Measurements from ENCODE around the gene BLOC1S1. TPM values are rescaled to one million over a fixed set of nuclear protein-coding genes. Genes with fewer than 3 reads are reported as not detected.

Gene BLOC1S1
- total and polyA plus RNA-seq, 10 of the 15 experiments (the other 5 are each of a cell fraction or from before 2014, with no cell fraction given), result 126 to 285 (median 166) TPM

- ChIA-PET RAD21 (ENCODE audit: unreplicated experiment) (no interaction called here), POLR2A (no interaction called here), SMC1A (ENCODE audit: uncharacterized antibody, unreplicated experiment) (no interaction called here), CTCF (no interaction called here)
- Histone ChIP-seq H3K4me2 (ENCODE audit: control insufficient read depth, insufficient read depth) (no peak overlapping the region), H3K9me3 (replicated peaks; ENCODE audit: control insufficient read depth, insufficient read depth, low read length) (no peaks in the 10 kb centered on the region), H3K27me3 (replicated peaks in 1 of 2; ENCODE audit: control insufficient read depth in 2 of 2, insufficient read depth in 2 of 2, low read length in 1 of 2) (no peaks in the 10 kb centered on the region), H3K9ac (ENCODE audit: control insufficient read depth, insufficient read depth, low read length) (no peak overlapping the region), H4K20me1 (ENCODE audit: control insufficient read depth, insufficient read depth) (no peaks in the 10 kb centered on the region), H3K79me2 (ENCODE audit: control insufficient read depth, insufficient read depth, low read length) (no peaks in the 10 kb centered on the region), H3K27ac (ENCODE audit: control insufficient read depth, insufficient read depth) (no peak overlapping the region), H3K36me3 (ENCODE audit: control insufficient read depth in 2 of 2, insufficient read depth in 2 of 2, low read length in 1 of 2) (no peaks in the 10 kb centered on the region), H2AFZ (ENCODE audit: control insufficient read depth, low read depth, low read length) (no peak overlapping the region), H3K4me1 (ENCODE audit: control insufficient read depth, insufficient read depth, low read length) (no peaks in the 10 kb centered on the region), H3K4me3 (no peak overlapping the region)
- no TSS peak for BruUV-seq (replicated peaks)
- 20% methylated on average over 4 of the region's 4 CpGs for WGBS (ENCODE audit: insufficient coverage, insufficient replicate concordance, low lambda C conversion rate, missing lambda C conversion rate)
- ATAC-seq (no peak), FAIRE-seq (no peak), DNase-seq (ENCODE audit: low read depth, low spot score) (no peak)
- no peak for TF ChIP-seq KAT2A (conservative IDR thresholded peaks at IDR 0.05; ENCODE audit: control insufficient read depth, low read depth, low read length)
- no peak for TF ChIP-seq MEF2B (IDR thresholded peaks at IDR 0.05; ENCODE audit: partially characterized antibody, poor library complexity, severe bottlenecking)
- no peak for TF ChIP-seq SRF (IDR thresholded peaks at IDR 0.05; ENCODE audit: low read depth in 2 of 2, low read length in 2 of 2)
- no peak for TF ChIP-seq FOXM1 (IDR thresholded peaks at IDR 0.05; ENCODE audit: low read depth, low read length)
- TF ChIP-seq NR2F1 (conservative IDR thresholded peaks at IDR 0.05), result no peak
- TF ChIP-seq HDAC2 (IDR thresholded peaks at IDR 0.05), result no peak
- TF ChIP-seq KLF5 (IDR thresholded peaks at IDR 0.05; ENCODE audit: partially characterized antibody), result no peak
- no peak for TF ChIP-seq YBX1 (IDR thresholded peaks at IDR 0.05)
- intact Hi-C loops (cut with micrococcal nuclease; ENCODE audit: unreplicated experiment), result no loop called here
- in situ Hi-C loops (cut with MboI), result no loop called here
Measured at GRCh38 chr12:55694651-55695050, 21.2 kb upstream of the BLOC1S1 start.

GRCh38 chr12:55695349-55695748 lies 20.5 kb upstream of the BLOC1S1 start:
- Histone ChIP-seq H3K9ac (ENCODE audit: control insufficient read depth, insufficient read depth, low read length) (no peak overlapping the region), H3K4me2 (ENCODE audit: control insufficient read depth, insufficient read depth) (no peak overlapping the region), H3K27ac (ENCODE audit: control insufficient read depth, insufficient read depth) (no peak overlapping the region), H3K9me3 (replicated peaks; ENCODE audit: control insufficient read depth, insufficient read depth, low read length) (no peaks in the 10 kb centered on the region), H4K20me1 (ENCODE audit: control insufficient read depth, insufficient read depth) (no peaks in the 10 kb centered on the region), H3K36me3 (ENCODE audit: control insufficient read depth in 2 of 2, insufficient read depth in 2 of 2, low read length in 1 of 2) (no peaks in the 10 kb centered on the region), H3K4me1 (ENCODE audit: control insufficient read depth, insufficient read depth, low read length) (no peaks in the 10 kb centered on the region), H2AFZ (ENCODE audit: control insufficient read depth, low read depth, low read length) (no peak overlapping the region), H3K4me3 (no peak overlapping the region), H3K27me3 (replicated peaks in 1 of 2; ENCODE audit: control insufficient read depth in 2 of 2, insufficient read depth in 2 of 2, low read length in 1 of 2) (no peaks in the 10 kb centered on the region), H3K79me2 (ENCODE audit: control insufficient read depth, insufficient read depth, low read length) (no peaks in the 10 kb centered on the region)
- ATAC-seq (no peak), FAIRE-seq (no peak), DNase-seq (ENCODE audit: low read depth, low spot score) (no peak)
- ChIA-PET RAD21 (ENCODE audit: unreplicated experiment) (no interaction called here), SMC1A (ENCODE audit: uncharacterized antibody, unreplicated experiment) (no interaction called here), CTCF (no interaction called here), POLR2A (no interaction called here)
- intact Hi-C loops (cut with micrococcal nuclease; ENCODE audit: unreplicated experiment) (no loop called here), in situ Hi-C loops (cut with MboI) (no loop called here)
- WGBS (ENCODE audit: insufficient coverage, insufficient replicate concordance, low lambda C conversion rate, missing lambda C conversion rate), result 43% methylated on average over 5 of the region's 7 CpGs
- no TSS peak for BruUV-seq (replicated peaks)
- no peak for TF ChIP-seq BRCA1 (IDR thresholded peaks at IDR 0.05; ENCODE audit: low read depth, low read length)
- TF ChIP-seq ZNF207 (IDR thresholded peaks at IDR 0.05; ENCODE audit: borderline replicate concordance), result no peak
- no peak for TF ChIP-seq SMAD1 (IDR thresholded peaks at IDR 0.05; ENCODE audit: low read depth, partially characterized antibody)
- no peak for TF ChIP-seq SPI1 (IDR thresholded peaks at IDR 0.05; ENCODE audit: borderline replicate concordance, insufficient read depth, low read depth, low read length)
- TF ChIP-seq ZNF274 (IDR thresholded peaks at IDR 0.05; ENCODE audit: insufficient read depth, insufficient read length), result no peak
- no peak for TF ChIP-seq HDAC6 (IDR thresholded peaks at IDR 0.05; ENCODE audit: unreplicated experiment)
- TF ChIP-seq MYC (IDR thresholded peaks at IDR 0.05; ENCODE audit: insufficient read depth, insufficient read length, insufficient replicate concordance, low read length, severe bottlenecking), result no peak
- TF ChIP-seq NR2F1 (conservative IDR thresholded peaks at IDR 0.05), result no peak
- TF ChIP-seq TCF3 (IDR thresholded peaks at IDR 0.05; ENCODE audit: borderline replicate concordance, insufficient read depth, low read depth, low read length), result no peak
- TF ChIP-seq CEBPZ (IDR thresholded peaks at IDR 0.05; ENCODE audit: low read depth, low read length), result no peak

All from GM12878 (cell line).